Stimulated activated memory B cell treated with anti-CD40 and anti-IgM and Interleukin-4, amounts not matched to agents 10 μg/mL and 1 μg/mL and 100 μg/mL, for 72 hours (primary cell): Measurements from ENCODE around the gene PTPRN2.

ENCODE experiments used
- ATAC-seq: fragments of 150-1000 bp; cut with Tn5 transposase; 2 replicates; pipeline ENCODE4 v1.10.0; 2021
- H3K27ac Mint-ChIP-seq: one replicate; pipeline ENCODE4 v1.8.0; 2022; ENCODE audit warnings: mild to moderate bottlenecking, mixed read lengths
- H3K27me3 Mint-ChIP-seq: one replicate; pipeline ENCODE4 v1.8.0; 2022; ENCODE audit warnings: mixed read lengths
- H3K36me3 Mint-ChIP-seq: one replicate; pipeline ENCODE4 v1.8.0; 2022; ENCODE audit warnings: mixed read lengths
- H3K4me1 Mint-ChIP-seq: one replicate; pipeline ENCODE4 v1.8.0; 2022; ENCODE audit warnings: mixed read lengths
- H3K4me3 Mint-ChIP-seq: one replicate; pipeline ENCODE4 v1.8.0; 2022; ENCODE audit warnings: mild to moderate bottlenecking, moderate library complexity, mixed read lengths
- H3K9me3 Mint-ChIP-seq: one replicate; pipeline ENCODE4 v1.8.0; 2022; ENCODE audit warnings: mixed read lengths

PTPRN2 gene

DNA sequence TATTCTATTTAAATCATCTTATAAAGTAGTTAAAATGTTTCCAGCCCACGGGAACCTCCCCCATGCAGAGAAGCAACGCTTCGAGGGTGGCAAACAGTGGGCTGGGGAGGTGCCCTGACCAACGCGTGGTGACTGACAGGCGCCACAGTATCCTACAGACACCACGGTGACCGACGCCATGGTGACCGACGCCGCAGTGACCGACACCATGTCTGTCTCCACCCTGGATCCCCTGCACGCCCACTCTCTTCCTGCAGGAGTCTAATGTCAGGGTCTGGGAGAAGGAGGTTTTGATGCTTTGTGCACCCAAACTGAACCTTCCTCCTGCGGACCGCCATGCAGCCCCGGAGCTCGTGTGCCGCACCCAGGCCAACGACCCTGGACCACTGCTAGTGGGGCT, 464.4 kb downstream of the PTPRN2 start:
- Mint-ChIP-seq H3K36me3 (no peaks in the 10 kb centered on the region), H3K4me1 (no peaks in the 10 kb centered on the region), H3K9me3 (peaks cover 3% of the 10 kb centered on the region), H3K27me3 (no peaks in the 10 kb centered on the region), H3K4me3 (no peak overlapping the region), H3K27ac (no peak overlapping the region)
- no peak for ATAC-seq

DNA sequence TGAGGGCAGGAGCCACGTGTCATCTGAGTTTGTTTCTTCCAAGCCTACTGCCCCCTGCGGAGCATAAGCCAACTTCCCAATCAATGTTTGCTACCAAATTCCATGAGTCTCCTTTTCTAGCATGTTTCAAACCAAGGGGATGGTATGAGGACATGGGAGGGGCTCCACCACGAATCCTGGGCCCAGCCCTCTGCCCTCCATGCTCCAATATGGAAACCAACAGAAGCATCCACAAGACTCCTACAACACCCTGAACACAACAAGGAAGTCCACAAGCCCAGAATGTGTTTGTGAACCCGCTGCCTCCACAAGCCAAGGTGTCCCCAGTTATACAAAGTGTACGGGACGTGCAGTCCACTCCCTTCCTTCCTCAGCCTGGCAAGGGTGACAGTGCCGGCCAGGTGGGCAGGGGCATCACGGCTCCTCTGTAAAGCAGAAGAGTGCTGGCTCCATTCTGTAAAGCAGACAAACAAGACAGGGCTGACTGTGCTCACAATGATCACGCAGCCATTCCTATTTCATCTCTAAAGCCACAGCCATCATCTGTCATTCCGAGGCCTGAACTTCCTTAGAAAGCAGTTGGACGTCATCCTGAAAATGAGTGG, 466.1 kb downstream of the PTPRN2 start:
- no peaks in the 10 kb centered on the region for H3K27me3 Mint-ChIP-seq
- no peaks in the 10 kb centered on the region for H3K36me3 Mint-ChIP-seq
- ATAC-seq, result no peak
- no peak overlapping the region for H3K4me3 Mint-ChIP-seq
- no peak overlapping the region for H3K27ac Mint-ChIP-seq
- H3K4me1 Mint-ChIP-seq, result no peaks in the 10 kb centered on the region
- peaks cover 14% of the 10 kb centered on the region for H3K9me3 Mint-ChIP-seq

DNA sequence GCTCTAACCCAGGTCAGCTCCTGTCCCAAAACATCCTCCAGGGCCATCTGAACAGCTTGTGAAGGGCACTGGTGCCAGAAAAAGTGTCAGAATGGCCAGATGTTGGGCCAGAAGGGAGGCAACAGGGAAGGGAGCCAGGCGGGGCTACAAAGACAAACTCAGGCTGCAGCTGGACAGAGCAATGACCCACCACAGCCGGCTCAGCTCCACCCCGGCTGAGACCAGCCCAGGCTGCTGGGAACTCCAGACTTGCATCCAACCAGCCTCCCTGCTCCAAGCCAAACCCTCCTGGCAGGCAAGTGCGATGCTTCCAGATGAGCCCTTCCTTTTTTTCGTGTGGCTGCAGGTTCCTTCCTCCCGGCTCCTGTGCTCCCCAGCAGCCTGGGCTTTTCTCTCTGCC, 466.9 kb downstream of the PTPRN2 start:
- no peak overlapping the region for H3K4me3 Mint-ChIP-seq
- no peak for ATAC-seq
- no peaks in the 10 kb centered on the region for H3K36me3 Mint-ChIP-seq
- peaks cover 14% of the 10 kb centered on the region for H3K9me3 Mint-ChIP-seq
- no peak overlapping the region for H3K27ac Mint-ChIP-seq
- H3K4me1 Mint-ChIP-seq, result no peaks in the 10 kb centered on the region
- no peaks in the 10 kb centered on the region for H3K27me3 Mint-ChIP-seq

DNA sequence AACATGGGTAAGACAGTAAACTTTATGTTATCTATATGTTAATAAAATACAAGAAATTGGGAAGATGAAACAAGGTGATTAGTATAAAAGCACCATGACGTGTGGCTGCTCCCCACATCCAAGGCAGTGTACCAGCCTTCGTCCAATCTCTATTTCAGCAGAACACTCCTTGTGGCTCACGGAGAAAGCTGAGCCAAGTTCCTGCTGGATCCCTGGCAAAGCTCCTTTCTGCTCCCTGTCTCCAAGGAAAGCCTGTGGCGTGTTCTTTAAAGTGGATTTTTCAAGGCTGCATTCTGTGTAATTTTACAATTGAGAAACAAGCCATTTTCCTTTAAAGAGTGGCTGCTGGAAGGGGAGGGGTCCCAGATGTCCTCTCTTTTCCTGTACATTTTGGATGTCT, 467.3 kb downstream of the PTPRN2 start:
- Mint-ChIP-seq H3K4me1 (no peaks in the 10 kb centered on the region), H3K9me3 (peaks cover 14% of the 10 kb centered on the region), H3K4me3 (no peak overlapping the region), H3K27ac (no peak overlapping the region), H3K36me3 (no peaks in the 10 kb centered on the region), H3K27me3 (no peaks in the 10 kb centered on the region)
- no peak for ATAC-seq

DNA sequence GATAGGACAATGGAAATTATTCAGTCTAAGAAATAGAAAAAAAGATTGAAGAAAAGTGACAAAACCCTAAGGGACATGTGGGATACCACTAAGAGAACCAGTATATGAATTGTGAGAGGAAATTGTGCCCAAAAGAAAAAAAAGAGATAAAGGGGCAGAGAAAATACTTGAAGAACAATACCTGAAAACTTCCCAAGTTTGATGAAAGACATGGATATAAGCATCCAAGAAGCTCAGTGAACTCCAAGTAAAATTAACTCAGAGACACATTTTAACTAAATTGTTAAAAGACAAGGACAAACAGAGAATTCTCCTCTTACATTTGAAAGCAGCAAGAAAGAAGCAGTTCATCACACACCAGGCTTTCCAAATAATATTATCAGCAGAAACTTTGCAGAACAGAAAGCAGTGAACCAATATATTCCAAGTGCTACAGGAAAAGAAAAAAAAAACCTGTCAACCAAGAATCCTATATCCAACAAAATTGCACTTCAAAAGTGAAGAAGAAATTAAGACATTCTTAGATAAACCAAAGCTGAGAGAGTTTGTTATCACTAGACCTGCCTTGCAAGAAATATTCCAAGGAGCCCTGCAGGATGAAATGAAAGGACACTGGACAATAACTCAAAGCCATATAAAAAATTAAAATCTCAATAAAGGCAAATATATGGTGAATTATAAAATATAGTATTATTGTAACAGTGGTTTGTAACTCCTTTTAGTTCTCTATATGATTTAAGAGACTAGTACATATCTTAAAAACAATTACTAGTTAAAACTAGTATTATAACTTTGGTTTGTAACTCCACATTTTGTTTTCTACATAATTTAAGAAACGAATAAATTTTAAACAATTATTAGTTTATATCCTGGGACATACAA, 470.0 kb downstream of the PTPRN2 start:
- peaks cover 26% of the 10 kb centered on the region for H3K9me3 Mint-ChIP-seq
- no peaks in the 10 kb centered on the region for H3K4me1 Mint-ChIP-seq

DNA sequence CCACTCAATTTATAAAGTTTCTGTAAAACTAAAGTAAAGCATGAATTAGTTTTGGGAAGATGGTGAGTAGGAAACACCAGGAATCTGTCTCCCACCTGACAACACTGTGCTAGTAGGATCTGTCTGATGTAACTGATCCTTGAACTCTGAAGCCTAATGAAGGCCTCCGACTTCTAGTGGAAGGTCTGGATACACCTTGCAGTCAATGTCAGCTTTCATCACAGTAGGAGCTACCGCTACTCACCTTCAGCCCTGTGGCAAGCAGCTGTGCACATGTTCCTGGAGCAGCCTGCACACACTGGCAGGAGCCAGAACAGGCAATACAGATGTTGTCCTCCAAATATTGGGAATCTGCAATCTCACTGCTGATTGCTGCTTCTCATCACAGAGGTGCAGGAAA, 471.4 kb downstream of the PTPRN2 start:
- ATAC-seq, result no peak
- peaks cover 33% of the 10 kb centered on the region for H3K9me3 Mint-ChIP-seq
- no peaks in the 10 kb centered on the region for H3K27me3 Mint-ChIP-seq
- H3K36me3 Mint-ChIP-seq, result no peaks in the 10 kb centered on the region
- no peaks in the 10 kb centered on the region for H3K4me1 Mint-ChIP-seq
- H3K27ac Mint-ChIP-seq, result no peak overlapping the region
- H3K4me3 Mint-ChIP-seq, result no peak overlapping the region

More for the DNA sequence above, 470.0 kb downstream of the PTPRN2 start:
- H3K27me3 Mint-ChIP-seq, result no peaks in the 10 kb centered on the region
- H3K4me3 Mint-ChIP-seq, result no peak overlapping the region
- no peaks in the 10 kb centered on the region for H3K36me3 Mint-ChIP-seq
- no peak for ATAC-seq
- no peak overlapping the region for H3K27ac Mint-ChIP-seq

DNA sequence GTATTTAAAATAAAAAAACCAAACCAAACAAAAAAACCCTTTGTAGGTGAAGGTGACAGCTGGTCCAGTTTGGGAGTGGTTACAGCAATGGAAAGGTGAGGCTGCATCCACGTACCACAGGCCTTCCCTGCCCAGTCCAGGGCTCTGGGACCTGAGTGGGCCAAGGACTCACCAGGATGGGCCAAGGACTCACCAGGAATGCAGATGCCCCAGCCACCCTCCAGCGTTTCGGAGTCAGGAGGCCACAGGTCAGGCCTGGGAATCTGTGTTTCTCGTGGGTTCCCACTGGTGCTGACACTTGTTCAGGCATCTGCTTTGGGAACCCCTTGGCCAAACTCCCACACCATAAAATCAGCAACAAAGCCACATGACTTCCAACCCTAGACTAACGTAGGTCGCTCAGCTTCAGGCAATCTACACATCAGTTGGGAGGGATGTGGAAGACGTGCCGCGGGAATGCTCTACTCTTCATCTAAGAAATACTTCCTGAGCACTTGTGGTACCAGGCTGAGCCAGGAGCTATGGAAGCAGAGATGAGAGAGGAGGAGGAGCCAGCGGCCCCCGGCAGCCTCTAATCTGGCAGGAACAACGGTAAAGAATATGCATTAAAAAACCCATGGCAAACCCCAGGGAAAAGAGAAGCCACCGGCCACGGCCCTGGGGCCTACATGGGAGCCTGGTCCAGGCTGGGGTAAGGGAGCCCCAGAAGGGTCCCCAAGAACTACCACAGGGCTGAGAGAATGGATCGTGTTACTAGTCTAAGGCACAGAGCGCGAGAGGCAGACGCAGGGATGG, 473.4 kb downstream of the PTPRN2 start:
- H3K36me3 Mint-ChIP-seq, result no peaks in the 10 kb centered on the region
- ATAC-seq, result no peak
- peaks cover 32% of the 10 kb centered on the region for H3K9me3 Mint-ChIP-seq

DNA sequence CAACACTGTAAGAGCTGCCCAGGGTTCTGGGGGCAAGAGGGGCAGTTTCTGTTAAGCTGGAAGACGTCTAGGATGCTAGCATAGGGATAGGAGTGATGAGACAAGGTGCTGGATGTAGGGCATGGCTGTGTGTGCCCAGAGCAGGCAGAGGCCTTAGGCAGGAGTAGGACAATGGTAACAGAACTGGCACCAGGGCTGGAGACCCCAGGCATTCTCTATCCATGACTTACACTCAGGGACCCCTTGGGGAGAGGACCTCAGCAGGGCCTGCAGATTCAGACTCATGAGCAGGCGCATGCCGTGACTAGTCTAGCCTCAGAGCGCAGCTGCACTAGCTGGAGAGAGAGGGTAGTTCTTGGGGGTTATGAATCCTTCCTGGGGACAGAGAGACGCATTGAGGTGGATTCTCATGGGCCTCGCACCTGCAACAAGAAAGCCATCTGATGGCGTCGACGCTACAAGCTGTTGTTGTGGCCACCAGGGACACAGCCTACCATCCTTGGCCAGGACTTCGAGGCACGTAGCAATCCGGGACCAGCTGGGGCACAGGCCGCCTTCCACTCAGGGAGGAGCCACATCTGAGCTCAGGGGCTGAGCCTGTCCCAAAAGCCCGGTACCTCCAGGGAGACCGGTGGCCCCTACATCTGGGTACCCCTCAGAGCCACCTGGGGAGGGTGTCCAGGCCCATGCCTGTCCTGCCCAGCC, 474.1 kb downstream of the PTPRN2 start:
- Mint-ChIP-seq H3K4me3 (no peak overlapping the region), H3K27ac (no peak overlapping the region), H3K4me1 (no peaks in the 10 kb centered on the region), H3K9me3 (peaks cover 32% of the 10 kb centered on the region), H3K36me3 (no peaks in the 10 kb centered on the region), H3K27me3 (no peaks in the 10 kb centered on the region)
- ATAC-seq, result no peak

More for the DNA sequence above, 473.4 kb downstream of the PTPRN2 start:
- H3K4me3 Mint-ChIP-seq, result no peak overlapping the region
- no peak overlapping the region for H3K27ac Mint-ChIP-seq
- H3K27me3 Mint-ChIP-seq, result no peaks in the 10 kb centered on the region
- H3K4me1 Mint-ChIP-seq, result no peaks in the 10 kb centered on the region

DNA sequence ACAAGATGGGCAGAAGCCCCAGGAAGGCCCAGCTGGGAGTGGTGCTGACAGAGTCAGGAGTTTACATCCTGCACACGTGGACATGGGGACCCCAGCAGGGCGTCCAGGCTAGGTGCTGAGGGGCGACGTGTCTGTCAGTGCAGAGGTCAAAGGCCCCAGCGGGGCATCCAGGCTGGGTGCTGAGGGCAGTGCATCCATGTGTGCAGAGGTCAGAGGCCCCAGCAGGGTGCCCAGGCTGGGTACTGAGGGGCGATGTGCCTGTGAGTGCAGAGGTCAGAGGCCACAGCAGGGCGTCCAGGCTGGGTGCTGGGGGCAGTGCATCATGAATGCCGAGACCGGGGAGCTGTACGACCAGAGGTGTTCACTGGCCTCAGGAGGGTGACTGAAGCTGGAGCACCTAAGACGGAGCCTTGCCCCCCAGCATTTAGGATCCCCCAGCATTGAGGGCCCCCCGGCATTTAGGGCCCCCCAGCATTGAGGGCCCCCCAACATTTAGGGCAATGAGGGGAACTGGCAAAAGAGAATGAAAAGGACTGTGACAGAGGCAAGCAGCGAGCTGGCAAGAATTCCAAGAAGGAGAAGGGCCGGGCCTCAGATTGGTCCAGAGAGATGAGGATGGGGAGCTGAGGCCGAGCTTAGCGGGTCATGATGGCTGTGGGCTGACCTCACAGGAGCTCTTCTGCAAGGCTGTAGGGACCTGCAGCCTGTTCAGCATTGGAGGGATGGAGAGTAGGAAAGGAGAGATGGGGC, 474.9 kb downstream of the PTPRN2 start:
- ATAC-seq, result no peak
- no peaks in the 10 kb centered on the region for H3K4me1 Mint-ChIP-seq
- no peak overlapping the region for H3K27ac Mint-ChIP-seq
- H3K9me3 Mint-ChIP-seq, result peaks cover 32% of the 10 kb centered on the region
- no peaks in the 10 kb centered on the region for H3K36me3 Mint-ChIP-seq
- H3K4me3 Mint-ChIP-seq, result no peak overlapping the region
- H3K27me3 Mint-ChIP-seq, result no peaks in the 10 kb centered on the region

DNA sequence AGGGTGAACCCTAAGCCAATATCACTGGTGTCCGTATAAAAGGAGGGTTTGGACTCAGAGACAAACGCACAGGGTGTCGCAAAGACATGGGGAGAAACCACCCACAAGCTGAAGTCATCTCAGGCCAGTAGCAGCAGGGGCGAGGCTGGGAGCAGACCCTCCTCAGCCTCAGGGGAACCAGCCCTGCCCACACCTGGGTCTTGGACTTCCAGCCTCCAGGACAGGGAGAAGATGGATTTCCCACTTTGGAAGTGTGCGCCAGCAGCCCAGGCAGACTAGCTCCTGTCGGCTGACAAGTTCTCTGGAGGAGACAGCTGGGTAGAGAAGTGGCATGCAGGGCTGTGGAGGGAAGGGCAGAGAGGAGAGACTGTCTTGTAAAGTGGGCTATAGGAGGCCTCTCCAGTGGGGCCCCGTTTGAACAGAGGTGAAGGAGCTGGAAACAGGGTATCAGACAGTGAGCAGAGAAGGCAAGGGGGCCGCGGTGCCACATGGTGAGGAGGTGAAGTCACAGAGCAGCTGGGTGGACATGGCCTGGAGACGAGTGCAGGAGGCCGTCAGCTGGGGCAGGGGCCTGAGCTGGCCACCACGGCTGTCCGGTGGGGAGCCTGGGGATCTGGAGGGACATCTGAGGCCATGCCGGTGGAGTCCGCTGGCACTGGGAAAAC, 475.6 kb downstream of the PTPRN2 start:
- Mint-ChIP-seq H3K36me3 (no peaks in the 10 kb centered on the region), H3K27me3 (no peaks in the 10 kb centered on the region), H3K4me3 (no peak overlapping the region), H3K4me1 (no peaks in the 10 kb centered on the region), H3K27ac (no peak overlapping the region), H3K9me3 (peaks cover 26% of the 10 kb centered on the region)
- no peak for ATAC-seq

DNA sequence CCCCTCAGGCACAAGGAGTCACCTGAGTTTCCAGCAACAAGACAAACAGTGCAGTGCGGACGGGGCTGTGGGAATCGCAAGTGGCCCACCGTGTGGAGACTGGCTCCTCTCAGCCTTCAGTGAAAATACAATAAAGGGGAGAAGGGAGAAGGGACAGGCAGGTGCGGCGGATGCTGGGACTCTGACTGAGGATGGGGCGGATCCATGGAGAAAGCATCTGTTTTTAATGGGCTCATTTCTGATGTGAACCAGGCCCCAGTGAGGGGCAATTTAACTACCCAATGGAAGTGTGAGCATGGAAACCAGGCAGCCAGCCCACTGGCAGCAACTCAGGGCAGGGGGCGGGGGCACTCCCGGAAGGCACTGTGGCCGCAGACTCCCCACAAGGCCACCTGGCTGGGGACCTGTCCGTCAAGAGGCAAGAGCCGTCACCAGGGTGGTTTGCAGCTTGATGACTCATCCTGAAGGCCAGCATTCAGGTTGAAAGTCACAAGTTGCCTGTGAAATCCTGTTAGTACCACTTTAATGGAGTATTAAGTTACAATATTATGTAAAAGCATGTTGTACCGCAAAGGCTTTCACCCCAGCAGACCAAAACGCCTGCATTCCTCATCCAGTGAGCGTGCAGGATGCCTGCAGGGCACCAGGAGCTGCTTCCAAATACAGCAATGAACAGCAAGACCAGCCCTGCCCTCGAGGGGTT, 476.4 kb downstream of the PTPRN2 start:
- Mint-ChIP-seq H3K27ac (no peak overlapping the region), H3K36me3 (no peaks in the 10 kb centered on the region), H3K27me3 (no peaks in the 10 kb centered on the region), H3K4me3 (no peak overlapping the region), H3K9me3 (peaks cover 21% of the 10 kb centered on the region), H3K4me1 (no peaks in the 10 kb centered on the region)
- no peak for ATAC-seq

DNA sequence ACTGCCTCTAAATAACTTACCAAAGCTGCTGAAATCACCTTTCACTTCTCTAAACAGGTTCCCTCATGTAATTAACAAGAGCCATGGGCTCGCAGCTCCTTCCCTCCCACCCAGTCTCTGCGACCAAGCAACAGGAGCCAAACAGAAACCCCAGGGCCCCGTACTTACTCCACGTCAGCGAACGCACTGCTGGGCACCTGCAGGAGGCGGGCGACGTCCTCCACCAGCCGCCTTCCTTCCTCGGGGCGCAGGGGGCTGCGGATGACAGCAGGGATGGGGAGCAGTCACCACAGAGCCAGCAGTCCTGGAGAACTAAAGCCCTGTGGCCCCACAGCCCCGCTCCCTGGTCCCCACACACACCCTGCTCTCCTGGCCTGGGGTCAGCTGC, 477.0 kb downstream of the PTPRN2 start:
- no peaks in the 10 kb centered on the region for H3K4me1 Mint-ChIP-seq
- H3K4me3 Mint-ChIP-seq, result no peak overlapping the region
- no peak for ATAC-seq
- peaks cover 21% of the 10 kb centered on the region for H3K9me3 Mint-ChIP-seq
- no peaks in the 10 kb centered on the region for H3K36me3 Mint-ChIP-seq
- H3K27me3 Mint-ChIP-seq, result no peaks in the 10 kb centered on the region
- no peak overlapping the region for H3K27ac Mint-ChIP-seq

DNA sequence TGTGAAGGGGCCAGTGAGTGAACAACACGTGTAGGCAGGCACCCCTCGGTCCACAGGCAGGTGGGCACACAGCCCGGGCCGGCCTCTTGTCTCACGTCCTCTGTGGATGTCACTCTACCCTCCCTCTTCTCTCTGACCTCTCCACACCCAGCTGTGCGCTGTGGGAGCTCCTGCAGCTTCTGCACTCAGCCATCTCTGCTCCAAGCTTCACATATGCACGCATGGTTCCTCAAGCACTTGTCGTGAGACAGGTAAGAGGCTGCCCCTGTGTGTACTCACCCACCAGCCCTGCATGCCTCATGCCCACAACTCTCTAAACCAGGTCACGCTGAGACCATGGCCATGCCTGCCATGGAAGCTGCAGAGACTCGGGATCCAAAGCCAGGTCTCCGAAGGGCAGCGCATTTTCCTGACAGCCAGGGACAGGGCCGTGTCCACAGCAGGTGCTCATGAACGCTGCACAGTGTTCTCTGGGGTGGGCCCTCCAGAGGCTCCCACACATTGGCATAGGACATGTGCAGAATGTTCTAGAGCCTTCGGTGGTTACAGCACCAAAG, 477.5 kb downstream of the PTPRN2 start:
- Mint-ChIP-seq H3K27ac (no peak overlapping the region), H3K4me1 (no peaks in the 10 kb centered on the region), H3K4me3 (no peak overlapping the region), H3K9me3 (peaks cover 20% of the 10 kb centered on the region), H3K27me3 (no peaks in the 10 kb centered on the region), H3K36me3 (no peaks in the 10 kb centered on the region)
- ATAC-seq, result no peak
